Activated CD4-positive, alpha-beta T cell treated with anti-CD3 and anti-CD28 coated beads, Interleukin-2, amount 50 U/mL, for 4 hours (primary cell): ENCODE results near the gene KDM4B.

Source experiments
- DNase-seq, 2 experiments: peaks; one replicate each; pipeline ENCODE4 v3.0.0-alpha.2; 2020

The KDM4B gene

DNA sequence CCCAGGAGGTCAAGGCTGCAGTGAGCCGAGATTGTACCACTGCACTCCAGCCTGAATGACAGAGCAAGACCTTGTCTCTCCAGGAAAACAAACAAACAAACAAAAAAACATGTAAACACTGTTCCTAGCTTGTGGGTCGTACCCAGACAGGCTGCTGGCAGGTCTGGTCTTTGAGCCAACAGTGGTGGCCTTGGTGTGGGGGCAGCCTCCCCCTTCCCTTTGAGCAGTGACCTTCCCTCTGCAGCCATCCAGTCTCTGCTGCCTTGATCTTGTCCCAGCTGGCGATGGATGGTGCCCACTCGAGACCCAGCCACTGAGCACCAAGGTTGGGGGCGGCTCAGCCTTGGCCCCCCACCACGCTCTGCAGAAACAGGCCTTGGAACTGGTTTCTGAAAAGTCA lies 143.3 kb downstream of the KDM4B start:
- no peak for DNase-seq

DNA sequence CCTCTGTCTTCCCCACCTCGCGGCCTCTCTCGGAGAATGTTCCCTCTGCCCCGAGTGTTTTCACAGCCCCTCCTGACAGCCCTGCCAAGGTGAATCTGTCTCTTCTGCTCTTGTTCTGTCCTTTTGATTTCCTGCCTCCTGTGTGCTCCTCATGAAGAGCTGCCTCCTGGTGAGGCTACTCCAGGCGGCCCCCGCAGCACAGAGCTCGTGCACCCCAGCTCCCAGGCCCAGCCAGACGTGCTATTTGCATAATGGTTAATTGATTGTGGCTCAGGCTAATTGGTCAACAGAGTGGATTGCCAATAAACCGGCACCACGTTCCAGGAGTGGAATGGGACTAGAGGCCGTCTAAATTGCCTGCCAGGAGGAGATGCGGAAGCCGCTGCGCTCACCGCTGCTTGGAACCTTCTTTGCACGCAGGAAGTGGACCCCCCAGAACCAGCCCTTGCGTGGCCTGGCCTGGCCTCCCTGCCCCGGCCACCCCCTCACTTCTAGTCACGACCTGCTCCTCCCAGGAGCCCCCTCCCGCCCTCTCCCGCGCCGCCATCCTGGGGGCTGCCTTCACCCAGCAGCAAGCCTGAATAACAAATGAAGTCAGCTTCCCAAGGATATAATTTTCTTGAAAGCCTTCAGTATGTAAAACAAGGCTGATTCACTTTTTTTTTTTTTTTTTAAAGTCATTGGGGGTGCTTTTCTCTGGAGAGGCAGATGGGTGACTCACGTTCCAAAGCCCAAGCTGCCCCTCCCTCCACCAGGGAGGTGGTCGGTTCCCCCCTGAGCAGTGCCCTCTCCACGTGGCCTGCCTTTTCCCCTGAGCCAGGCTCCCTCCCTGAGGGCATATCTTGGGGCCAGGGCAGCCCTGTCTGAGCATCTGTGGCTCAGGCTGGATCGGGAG lies 144.0 kb downstream of the KDM4B start:
- no peak for DNase-seq

DNA sequence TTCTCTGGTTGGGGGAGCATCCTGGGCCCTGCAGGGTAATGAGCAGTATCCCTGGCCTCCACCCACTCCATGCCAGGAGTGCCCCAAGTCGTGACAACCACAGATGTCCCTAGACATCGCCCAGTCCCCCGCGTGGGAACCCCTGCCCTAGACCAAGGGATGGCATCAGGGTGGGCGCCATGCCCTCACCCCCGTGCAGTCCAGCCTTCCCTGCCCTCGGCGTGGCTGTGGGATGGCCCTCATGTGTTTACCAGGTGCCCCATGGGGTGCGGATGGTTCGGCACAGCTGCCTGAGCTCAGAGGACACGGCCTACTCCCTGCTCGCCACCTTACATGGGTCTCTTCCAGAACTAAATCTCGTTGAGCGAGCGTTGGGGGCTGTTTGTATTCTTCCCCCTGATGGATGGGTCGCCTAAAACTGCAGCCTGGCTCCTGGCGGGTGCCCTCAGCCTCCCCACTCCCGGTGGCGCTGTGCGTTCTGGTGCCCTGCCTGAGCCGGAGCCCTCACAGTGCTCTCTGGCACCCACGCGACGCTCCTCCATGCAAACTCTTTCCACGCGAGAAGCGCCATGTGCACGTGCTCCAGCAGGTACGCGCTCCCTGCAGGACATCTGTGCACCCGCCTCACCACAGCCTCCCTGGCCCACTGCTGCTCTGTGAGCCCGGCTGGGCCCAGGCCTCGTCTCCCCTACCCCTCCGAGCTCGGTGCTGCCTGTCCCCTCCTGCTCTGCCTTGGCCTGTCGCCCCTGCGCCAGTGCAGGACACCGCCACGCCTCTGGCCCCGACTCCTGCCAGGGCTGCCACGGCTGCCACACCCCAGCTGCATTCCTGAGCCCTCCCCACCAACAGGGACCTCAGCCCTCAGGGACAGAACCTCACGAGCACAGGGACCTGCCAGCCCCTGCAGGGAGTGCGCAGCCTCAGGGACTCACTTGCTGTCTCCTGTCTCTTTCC lies 145.0 kb downstream of the KDM4B start:
- no peak for DNase-seq

DNA sequence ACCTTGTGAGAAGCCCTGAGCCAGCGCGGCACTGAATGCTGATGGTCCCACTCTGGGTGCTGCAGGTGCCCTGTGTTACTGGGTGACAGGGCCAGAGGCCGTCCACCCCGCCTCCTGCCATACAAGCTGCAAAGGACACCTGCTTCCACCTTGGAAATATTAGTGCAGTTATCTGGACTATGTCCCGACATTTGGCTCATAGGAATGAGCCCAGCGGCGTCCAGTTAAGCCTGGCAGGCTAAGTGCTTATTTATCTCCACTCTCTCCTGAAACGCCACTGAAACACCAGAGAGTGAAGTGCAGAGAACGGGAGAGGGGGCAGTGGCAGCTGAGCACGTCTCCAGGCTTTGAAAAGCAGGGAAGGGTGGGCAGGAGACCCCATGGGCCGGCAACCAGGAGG lies 145.8 kb downstream of the KDM4B start:
- DNase-seq: no peak

DNA sequence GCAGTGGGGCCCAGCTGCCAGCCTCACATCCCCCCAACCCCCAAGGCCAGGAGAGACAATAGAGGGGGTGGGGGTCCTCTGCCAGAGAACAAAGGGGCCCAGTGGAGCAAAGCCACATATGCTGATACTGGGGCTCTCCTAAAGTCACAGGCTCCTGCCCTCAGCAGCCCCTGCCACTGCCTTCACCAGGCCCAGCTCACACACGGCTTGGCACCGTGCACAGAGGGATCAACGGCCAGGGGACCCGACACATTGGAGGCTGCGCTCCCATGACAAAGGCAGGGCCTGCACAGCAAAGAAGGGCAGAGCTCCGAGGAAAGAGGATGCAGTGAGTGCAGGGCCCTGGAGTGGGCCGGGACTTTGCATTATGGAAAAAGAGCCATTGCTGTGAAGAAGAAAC lies 146.4 kb downstream of the KDM4B start:
- no peak for DNase-seq

DNA sequence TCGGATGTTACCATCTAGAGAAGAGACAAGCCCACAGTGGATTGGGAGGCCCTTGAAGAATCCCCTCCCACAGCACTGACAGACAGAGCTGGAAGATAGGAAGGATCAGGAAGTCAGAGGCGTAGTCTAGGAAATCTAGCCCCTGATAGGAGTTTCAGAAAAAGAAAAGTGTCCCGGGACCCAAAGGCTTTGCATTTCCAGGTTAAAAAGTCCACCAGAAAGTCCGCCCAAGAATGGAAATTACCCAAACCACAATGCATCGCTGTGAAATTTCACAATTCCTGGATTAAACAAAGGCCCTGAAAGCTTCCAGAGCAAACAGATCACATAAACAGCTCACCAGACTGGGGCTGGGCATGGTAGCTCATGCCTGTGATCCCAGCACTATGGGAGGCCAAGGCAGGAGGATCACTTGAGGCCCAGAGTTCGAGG lies 146.9 kb downstream of the KDM4B start:
- no peak for DNase-seq

DNA sequence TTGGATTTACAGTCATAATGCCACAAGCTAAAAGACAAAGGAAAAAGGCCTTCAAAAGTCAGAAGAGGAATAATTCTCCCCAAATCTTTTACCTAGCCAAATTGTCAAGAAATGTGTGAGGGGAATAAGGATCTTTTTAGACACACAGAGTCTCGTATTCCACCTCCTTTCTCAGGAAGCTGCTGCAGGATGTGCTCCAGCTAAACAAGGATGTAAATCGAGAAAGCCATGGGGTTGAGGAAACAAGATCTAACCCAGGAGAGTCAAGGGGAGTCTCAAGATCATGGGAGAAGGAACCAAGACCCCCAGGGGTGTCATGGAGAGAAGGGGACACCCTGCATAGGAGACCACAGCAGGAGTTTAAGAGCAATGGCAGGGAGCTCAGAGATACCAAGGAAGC lies 147.4 kb downstream of the KDM4B start:
- DNase-seq: no peak

DNA sequence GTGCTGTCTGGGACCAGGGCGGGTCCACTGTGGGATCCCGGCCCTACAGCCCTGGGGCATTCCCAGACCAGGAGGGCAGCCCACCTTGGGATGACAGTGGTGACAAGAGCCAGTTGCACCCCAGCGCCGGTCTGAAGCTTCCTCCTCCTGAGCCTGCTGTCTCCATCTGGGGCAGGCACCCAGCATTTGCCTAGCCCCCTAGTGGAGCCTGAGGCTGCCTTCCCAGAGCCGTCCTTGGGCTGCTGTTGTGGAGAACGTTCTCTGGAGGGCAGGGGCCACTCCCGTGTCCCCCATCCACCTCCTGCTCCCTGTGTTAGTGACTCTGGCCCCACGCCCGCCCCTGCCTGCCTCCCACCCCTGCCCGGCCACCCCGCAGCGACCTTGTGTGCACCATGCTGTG lies 148.5 kb downstream of the KDM4B start:
- no peak for DNase-seq

DNA sequence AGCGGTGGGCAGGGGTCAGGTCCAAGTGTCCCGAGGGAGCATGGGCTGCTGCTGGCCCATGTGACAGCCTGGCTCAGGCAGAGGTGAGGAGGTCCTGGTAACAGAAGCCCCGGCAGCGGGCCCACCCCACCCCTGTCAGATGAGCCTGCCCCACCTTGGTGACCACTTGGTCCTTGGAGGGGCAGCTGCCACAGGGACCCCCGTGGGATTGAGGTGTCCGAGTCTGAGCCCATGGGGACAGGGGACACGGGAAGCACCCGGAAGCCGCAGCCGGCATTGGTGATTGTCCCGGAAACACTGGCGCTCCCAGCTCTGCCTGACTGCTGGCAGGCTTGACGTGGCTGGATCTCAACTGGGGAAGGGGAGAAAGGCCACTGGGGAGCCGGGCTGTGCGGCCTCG lies 149.1 kb downstream of the KDM4B start:
- DNase-seq: no peak

DNA sequence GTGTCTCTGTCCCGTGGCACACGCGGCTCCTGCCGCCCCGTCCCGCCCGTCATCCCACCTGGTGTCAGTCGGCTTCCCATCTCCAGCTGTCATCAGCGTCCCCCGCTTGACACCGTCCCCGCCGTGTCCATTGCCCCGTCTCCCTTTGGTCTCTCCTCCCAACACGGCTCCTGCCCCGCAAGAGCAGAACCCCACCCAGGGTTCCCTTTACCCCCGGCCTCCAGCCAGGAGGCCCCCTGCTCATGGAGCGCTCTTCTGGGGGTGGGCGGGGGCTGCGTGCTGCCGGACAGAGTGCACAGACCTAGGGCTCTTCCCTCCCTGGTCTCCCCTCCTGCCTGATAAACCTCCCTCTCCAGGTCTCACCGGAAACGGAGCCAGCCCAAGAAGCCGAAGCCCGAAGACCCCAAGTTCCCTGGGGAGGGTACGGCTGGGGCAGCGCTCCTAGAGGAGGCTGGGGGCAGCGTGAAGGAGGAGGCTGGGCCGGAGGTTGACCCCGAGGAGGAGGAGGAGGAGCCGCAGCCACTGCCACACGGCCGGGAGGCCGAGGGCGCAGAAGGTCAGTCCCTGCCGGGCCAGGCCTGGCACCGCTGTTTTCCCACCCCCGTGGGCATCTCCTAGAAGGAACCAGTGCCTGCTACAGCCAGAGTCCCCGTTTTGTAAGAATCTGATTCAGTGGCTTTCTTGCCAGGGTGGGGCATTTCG lies 150.5 kb downstream of the KDM4B start:
- no peak for DNase-seq

DNA sequence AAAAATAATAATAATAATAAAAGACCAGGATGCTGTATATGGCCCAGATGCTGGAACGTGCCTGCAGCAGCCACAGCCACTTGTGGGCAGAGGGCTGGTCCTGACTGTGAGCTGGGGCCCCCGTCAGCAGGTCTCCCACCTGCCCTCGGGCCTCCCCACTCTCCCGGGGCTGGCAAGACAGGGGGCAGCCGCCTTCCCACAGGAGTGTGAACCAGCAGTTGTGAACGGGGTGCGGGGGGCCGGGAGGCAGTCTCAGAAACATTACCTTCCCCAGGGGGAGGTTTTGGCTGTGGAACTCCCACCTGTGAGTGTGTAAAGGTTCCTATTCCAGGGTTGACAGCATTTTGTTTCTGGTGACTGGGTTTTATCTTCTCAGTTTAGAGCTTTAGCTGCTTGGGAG lies 151.4 kb downstream of the KDM4B start:
- no peak for DNase-seq

DNA sequence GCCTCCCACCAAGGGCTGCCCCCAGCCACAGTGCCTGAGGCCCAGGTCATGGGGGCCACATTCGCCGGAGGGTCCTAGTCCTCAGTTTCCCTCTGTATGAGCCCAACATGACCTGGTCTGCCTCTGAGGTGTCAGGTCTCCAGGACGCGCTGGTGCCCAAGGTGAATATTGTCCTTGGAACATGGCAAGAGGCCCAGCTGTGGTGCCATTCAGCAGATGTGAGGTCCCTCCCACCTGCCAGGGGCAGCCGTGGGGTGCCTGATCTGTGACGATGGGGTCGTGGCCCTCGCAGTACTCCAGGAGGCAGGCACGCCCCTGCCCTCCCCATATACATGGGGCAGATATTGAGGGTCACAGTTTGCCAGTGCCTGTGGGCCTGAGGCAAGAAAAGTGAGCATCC lies 151.9 kb downstream of the KDM4B start:
- no peak for DNase-seq

DNA sequence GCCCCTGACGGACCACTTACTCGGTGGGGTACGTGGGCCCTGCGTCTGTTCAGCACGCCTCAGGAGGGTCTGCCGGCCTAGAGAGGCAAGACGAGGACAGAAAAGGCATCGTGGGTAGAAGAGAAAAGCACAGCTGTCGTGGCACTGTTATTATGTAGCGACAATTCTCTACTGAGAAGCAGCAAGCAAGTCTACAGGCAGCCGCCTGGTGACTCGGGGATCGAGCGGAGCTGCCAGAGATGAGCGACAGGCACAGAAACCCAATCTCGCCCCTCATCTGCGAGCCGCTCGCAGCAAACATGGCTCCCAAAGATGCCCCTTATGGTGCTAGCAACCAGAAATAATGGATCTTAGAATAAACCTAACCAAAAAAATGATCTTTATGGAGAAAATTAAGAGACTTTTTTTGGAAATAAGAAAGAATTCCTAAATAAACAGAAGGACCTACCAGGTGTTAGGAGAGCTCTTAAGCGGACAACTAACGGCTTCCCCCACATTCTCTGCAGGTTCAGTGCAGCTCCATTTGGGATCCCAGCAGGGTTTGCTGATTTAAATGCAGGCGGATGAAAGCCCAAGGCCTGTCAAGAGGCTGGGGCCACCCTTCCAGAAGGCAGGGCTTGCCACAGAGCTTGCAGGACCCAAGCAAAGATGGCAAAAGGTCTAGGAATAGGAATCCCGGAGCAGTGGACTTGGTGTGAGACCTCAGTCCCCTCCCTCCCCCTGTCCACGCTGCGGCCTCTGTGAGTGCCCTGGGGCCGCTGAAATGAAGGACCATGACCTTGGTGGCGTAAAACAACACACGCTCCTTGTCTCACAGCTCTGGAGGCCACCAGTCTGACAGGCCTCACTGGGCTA lies 152.6 kb downstream of the KDM4B start:
- DNase-seq: no peak

DNA sequence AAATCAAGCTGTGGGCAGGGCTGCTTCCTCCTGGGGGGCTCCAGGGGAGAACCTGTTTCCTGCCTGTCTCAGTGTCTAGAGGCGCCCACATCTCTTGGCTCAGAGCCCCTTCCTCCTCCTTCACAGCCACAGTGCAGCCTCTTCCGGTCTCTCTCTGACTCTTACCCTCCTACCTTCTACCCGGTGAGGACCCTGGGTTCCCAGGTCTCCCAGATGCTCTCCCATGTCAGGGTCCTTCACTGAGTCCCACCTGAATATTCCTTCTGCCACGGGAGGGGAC lies 153.1 kb downstream of the KDM4B start:
- no peak for DNase-seq

DNA sequence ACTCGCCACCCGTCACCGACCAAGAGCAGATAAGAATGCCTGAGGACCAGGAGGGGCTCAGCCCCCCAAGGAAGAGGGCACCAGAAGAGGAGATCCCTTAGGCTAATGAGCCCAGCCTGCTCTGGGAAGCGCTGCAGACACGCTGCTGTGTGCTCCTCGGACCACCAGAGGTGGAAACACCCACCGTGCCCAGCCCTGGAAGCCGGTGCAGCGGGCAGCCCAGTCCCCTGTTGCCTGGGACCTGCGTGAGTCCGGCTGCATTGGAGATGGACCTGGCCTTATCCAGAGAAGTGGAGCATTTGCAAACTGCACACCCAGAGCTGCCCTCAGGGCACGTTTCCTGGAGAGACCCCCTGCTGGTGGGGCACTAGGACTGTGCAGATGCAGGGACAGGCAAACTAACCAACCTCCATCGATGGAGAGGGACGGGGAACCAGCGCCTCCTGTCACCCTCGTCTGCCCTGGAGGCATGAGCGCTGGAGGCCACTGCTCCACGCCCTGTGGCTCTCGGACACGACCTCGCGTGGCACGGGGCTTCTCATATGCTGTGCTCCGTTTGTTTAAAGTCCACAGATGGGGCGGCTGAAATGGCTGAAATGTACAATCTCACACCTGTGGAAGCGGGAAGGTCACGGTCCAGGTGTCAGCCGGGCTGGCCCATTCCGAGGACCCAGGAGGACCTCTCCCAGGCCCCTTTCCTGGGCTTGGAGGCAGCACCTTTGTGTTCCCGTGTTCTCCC lies 153.9 kb downstream of the KDM4B start:
- no peak for DNase-seq

DNA sequence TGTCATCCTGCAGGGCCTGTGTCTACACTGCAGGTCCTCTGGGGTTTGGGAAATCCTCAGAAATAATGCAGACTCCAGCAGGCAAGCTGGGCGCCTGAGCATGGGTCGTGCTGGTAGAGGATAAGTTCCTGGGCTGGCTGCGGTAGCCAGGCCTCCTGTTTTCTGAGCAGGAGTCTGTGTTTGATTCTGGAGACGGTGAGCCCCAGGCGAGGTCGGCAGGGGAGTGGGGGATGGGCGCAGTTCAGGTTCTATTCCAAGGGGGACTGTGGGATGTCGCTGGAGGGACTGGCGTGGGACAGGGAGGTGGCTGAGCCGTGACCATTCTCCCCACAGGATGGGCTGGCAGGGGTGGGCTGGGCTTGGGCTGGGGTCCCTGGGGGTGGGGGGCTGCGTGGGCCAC lies 154.7 kb downstream of the KDM4B start:
- DNase-seq: no peak

DNA sequence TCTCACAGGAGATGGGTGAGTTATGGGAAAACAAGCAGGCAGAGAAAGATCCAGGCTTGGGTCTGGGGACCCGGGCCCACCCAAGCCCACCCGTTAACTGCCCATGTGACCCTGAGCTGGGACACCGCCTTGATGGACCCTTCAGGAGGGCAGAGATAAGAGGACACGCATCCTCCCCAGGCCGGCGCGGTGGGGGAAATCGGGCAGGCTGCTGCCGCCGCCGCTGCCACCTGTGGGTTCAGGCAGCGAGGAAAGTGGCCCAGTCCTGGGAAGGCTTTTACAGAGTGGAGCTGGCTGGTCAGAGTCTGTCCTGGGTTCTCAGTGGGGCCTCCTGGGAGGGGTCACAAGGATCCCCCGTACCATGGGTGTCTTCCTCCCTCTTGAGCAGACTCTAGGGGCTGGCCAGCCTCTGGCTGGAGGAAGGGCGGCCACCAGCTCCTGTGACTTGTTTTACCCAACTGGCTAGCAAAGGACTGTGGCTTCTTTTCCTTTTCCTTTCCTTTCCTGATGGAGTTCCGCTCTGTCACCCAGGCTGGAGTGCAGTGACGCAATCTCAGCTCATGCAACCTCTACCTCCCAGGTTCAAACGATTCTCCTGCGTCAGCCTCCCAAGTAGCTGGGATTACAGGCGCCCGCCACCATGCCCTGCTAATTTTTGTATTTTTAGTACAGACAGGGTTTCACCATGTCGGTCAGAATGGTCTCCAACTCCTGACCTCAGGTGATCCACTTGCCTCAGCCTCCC lies 155.4 kb downstream of the KDM4B start:
- no peak for DNase-seq

DNA sequence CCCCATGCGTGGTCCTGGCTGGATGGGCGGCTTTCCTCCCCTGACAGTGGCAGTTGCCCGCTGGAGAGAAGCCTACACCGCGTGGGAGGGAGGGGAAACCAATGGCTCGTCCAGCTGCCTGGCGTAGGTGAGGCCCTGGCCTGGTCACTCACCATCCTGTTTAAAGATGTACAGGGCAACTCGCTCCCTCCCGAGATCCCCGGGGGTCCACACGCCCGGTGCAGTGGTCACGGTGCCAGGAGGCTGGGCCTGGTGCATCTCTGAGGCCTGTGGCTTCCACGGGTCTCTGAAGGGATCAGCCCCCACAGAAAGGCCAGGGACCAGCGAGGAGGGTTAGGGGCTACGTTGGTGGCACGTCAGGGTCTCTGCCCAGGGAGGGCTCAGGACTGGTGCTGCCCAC lies 156.5 kb downstream of the KDM4B start:
- DNase-seq: no peak

DNA sequence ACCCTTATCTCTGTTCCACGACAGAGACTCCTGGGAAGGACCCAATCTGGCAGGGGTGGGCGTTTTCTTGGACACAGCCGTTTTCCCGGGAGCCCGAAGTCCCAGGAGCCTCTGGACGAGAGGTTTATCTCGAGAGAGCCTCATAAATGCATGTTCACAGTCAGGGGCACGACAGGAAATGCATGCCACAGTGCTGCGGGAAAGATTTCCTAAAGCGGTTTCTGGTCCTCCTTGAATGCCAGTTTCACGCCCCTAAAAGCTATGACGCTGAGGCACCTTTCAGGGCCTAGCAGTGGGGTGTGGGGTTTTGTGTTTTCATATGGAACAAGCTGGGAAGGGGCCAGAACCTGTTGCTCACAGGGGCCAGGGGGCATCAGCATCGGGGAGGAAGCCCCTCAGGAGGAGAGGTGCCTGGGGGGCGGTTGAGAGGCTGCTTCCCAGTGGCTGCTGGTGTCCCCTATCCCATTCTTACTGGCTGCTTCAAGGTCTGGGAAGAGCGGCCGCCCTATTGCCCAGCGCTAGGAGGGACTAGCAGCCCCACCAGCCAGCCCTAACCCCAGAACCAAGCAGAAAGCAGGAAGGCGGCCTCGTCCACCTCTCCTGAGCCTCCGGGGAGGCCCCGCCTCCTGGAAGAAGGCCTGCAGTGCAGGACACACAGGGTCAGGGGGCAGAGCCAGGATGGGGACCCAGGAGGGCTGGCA lies 157.0 kb downstream of the KDM4B start:
- no peak for DNase-seq

DNA sequence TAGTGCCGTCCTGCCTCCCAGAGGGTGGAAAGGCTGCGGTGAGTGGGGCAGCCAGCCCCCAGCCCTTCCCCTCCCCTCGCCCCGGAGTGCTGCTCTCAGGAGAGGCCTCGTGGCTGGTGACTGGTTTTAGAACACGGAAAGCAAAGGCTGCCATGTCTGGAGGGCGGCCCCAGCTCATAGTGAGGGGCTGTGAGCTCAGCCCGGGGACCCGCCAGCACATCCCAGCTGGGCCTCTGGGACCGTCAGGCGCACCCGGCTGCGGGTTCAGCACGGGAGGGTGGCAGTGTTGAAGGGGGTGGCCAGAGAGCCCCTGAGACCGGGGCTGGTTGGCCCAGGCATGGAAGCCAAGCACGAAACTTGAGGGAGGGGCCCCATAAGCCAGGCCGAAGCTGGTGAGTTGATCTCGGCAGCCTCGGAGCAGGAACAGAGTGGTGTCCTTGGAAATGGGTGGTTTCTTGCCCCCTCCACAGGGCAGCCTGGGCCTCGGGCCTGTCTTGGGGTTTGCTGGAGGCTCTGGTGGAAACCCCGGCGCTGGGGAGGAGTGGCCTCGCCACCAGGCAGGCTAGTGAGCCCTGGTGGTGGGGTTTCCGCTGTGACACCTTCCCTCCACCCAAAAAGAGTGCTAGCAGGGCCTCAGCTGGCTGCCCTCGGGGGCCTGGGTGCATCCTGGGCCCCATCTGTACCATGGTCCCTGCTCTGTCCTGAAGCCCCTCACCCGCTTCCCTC lies 157.7 kb downstream of the KDM4B start:
- no peak for DNase-seq
